ENCODE measurements around the gene GPC6. TPM values are rescaled to one million over a fixed set of nuclear protein-coding genes. Genes with fewer than 3 reads are reported as not detected.

Gene GPC6
- polyA plus RNA-seq, 1 donor (not counting 4 experiments of a cell fraction or from before 2014, with no cell fraction given), result 0.42 TPM

DNA sequence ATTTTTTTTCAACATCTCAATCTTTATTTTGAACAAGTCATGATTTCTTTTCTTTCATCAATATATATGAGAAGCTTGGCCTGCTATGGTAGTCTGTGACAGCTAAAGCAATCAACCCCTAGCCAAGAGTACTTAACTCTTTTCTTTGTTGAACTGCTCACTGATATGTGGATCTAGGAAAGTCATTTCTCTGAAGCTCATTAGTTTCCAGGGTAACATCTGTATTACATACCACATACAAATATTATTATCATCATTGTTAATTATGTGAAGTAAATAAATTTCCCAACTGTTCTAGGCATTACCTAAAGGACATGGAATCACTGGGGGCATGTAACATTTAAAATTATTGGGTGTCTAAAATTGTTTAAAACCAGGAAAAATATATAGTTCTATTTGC lies 985.6 kb downstream of the GPC6 start:
- H3K79me2 ChIP-seq (ENCODE audit: control insufficient read depth, insufficient read depth, low read length), result no peaks in the 10 kb centered on the region
- H3K9me1 ChIP-seq (ENCODE audit: control insufficient read depth, extremely low read depth, insufficient read depth, low read length), result no peaks in the 10 kb centered on the region
- H3K9ac ChIP-seq (ENCODE audit: control insufficient read depth, extremely low read depth, insufficient read depth, low read length), result no peak overlapping the region
- no peak overlapping the region for H3K4me3 ChIP-seq (ENCODE audit: control insufficient read depth in 2 of 3, extremely low read depth in 1 of 3, insufficient read depth in 2 of 3, low read depth in 1 of 3, low read length in 3 of 3)
- DNase-seq (ENCODE audit: low read depth, low spot score) (no peak), FAIRE-seq (no peak)
- no peaks in the 10 kb centered on the region for H3K9me3 ChIP-seq (ENCODE audit: control insufficient read depth, low read depth, low read length)
- no peaks in the 10 kb centered on the region for H3K4me1 ChIP-seq (ENCODE audit: control insufficient read depth, extremely low read depth, insufficient read depth, low read length)
- H3K27ac ChIP-seq (ENCODE audit: control insufficient read depth, insufficient read depth, low read length), result no peak overlapping the region
- H3K27me3 ChIP-seq (ENCODE audit: control insufficient read depth, extremely low read depth, insufficient read depth, low read length), result no peaks in the 10 kb centered on the region
- H3K4me2 ChIP-seq (ENCODE audit: control insufficient read depth, extremely low read depth, insufficient read depth, low read depth, low read length), result no peak overlapping the region
- TF ChIP-seq, protein P1, sequence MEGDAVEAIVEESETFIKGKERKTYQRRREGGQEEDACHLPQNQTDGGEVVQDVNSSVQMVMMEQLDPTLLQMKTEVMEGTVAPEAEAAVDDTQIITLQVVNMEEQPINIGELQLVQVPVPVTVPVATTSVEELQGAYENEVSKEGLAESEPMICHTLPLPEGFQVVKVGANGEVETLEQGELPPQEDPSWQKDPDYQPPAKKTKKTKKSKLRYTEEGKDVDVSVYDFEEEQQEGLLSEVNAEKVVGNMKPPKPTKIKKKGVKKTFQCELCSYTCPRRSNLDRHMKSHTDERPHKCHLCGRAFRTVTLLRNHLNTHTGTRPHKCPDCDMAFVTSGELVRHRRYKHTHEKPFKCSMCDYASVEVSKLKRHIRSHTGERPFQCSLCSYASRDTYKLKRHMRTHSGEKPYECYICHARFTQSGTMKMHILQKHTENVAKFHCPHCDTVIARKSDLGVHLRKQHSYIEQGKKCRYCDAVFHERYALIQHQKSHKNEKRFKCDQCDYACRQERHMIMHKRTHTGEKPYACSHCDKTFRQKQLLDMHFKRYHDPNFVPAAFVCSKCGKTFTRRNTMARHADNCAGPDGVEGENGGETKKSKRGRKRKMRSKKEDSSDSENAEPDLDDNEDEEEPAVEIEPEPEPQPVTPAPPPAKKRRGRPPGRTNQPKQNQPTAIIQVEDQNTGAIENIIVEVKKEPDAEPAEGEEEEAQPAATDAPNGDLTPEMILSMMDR (optimal IDR thresholded peaks at IDR 0.05 in 1 of 3, IDR thresholded peaks at IDR 0.05 in 1 of 3, conservative IDR thresholded peaks at IDR 0.05 in 1 of 3; ENCODE audit: extremely low read depth in 1 of 3, insufficient read depth in 2 of 3, low read length in 3 of 3), result no peak
- no peak for TF ChIP-seq EZH2 (IDR thresholded peaks at IDR 0.05; ENCODE audit: low read length)
- dilution Hi-C loops (cut with MboI; ENCODE audit: extremely low pct_ligation_motif_present, low sequenced_read_pairs), result no loop called here
- no peaks in the 10 kb centered on the region for H4K20me1 ChIP-seq (ENCODE audit: control insufficient read depth, extremely low read depth, insufficient read depth, low read length)
- no peak overlapping the region for H2AFZ ChIP-seq (ENCODE audit: control insufficient read depth, low read length)
- H3K36me3 ChIP-seq (ENCODE audit: control insufficient read depth in 2 of 2, extremely low read depth in 1 of 2, insufficient read depth in 2 of 2, low read length in 2 of 2), result no peaks in the 10 kb centered on the region

DNA sequence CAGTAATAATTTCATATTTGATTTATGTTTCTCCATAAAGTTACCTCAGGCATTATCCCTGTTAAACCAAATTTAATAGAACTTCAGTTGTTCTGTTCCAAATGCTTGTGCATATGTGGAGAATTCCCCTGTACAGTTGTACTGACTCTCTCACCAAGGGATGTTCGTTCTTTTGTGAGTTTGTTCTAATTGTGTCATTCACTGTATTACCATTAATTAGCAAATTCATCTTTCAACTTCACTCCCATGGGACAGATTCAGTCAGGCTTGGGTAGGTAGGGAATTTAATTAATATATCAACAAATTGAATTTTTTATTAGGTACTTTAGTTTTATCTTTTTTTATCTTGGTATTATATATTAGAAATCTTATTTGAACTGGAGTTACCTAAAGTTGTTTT lies 987.5 kb downstream of the GPC6 start:
- no peak overlapping the region for H3K4me3 ChIP-seq (ENCODE audit: control insufficient read depth in 2 of 3, extremely low read depth in 1 of 3, insufficient read depth in 2 of 3, low read depth in 1 of 3, low read length in 3 of 3)
- H3K4me2 ChIP-seq (ENCODE audit: control insufficient read depth, extremely low read depth, insufficient read depth, low read depth, low read length), result no peak overlapping the region
- H3K27ac ChIP-seq (ENCODE audit: control insufficient read depth, insufficient read depth, low read length), result no peak overlapping the region
- H3K79me2 ChIP-seq (ENCODE audit: control insufficient read depth, insufficient read depth, low read length), result no peaks in the 10 kb centered on the region
- TF ChIP-seq, protein P1 (optimal IDR thresholded peaks at IDR 0.05 in 1 of 3, IDR thresholded peaks at IDR 0.05 in 1 of 3, conservative IDR thresholded peaks at IDR 0.05 in 1 of 3; ENCODE audit: extremely low read depth in 1 of 3, insufficient read depth in 2 of 3, low read length in 3 of 3), result no peak
- no peak for TF ChIP-seq EZH2 (IDR thresholded peaks at IDR 0.05; ENCODE audit: low read length)
- dilution Hi-C loops (cut with MboI; ENCODE audit: extremely low pct_ligation_motif_present, low sequenced_read_pairs), result no loop called here
- no peaks in the 10 kb centered on the region for H3K4me1 ChIP-seq (ENCODE audit: control insufficient read depth, extremely low read depth, insufficient read depth, low read length)
- no peak overlapping the region for H2AFZ ChIP-seq (ENCODE audit: control insufficient read depth, low read length)
- no peaks in the 10 kb centered on the region for H4K20me1 ChIP-seq (ENCODE audit: control insufficient read depth, extremely low read depth, insufficient read depth, low read length)
- FAIRE-seq (no peak), DNase-seq (ENCODE audit: low read depth, low spot score) (no peak)
- H3K9me3 ChIP-seq (ENCODE audit: control insufficient read depth, low read depth, low read length), result no peaks in the 10 kb centered on the region
- no peaks in the 10 kb centered on the region for H3K9me1 ChIP-seq (ENCODE audit: control insufficient read depth, extremely low read depth, insufficient read depth, low read length)
- H3K36me3 ChIP-seq (ENCODE audit: control insufficient read depth in 2 of 2, extremely low read depth in 1 of 2, insufficient read depth in 2 of 2, low read length in 2 of 2), result no peaks in the 10 kb centered on the region
- no peak overlapping the region for H3K9ac ChIP-seq (ENCODE audit: control insufficient read depth, extremely low read depth, insufficient read depth, low read length)
- no peaks in the 10 kb centered on the region for H3K27me3 ChIP-seq (ENCODE audit: control insufficient read depth, extremely low read depth, insufficient read depth, low read length)

Data from keratinocyte (primary cell).